SIG-M5 treated with dmso at 0.1 percent for 504 hours (cell line): Measurements from ENCODE around the gene NAGK.
"Not testable (repeated sequence)": the region's sequence is repeated elsewhere in the genome, so short reads cannot be mapped to it uniquely, and the experiment has no call there.

Experiments used
- DNase-seq: peaks from one replicate; lab custom pipeline; 2025; ENCODE audit not compliant: unreplicated experiment; lab: John Stamatoyannopoulos, UW

The NAGK gene

DNA sequence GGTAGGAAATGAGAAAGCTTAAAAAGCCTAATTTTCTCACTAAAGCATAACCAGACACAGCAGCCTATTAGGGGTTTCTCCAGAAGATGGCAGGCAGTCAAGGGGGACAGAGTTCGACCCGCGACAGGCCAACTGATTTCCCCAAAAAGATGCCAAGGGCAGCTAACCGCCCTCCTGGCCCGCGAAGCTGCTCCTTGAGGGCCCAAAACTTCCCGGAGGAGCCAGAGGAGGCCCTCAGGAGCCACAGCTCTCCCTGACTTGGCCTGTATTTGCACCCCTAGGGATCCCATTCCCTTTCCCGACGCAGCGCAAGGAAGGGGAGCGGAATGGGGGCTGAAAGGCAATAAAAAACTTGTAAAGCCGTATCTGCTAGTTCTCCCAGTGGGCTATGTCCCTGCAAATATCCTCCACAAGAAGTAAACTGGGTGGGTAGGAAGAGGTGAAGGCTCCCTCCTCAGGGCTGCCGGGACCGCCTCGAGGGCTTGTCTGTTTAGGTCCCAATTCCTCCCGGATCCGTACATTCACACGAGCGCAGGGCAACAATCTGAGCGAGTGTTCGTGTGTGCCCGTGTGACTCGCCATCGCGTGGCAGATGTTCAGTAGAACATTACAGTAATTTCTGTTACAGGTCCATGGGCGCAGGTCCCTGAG, 756 bp upstream of the NAGK start:
- no peak for DNase-seq

DNA sequence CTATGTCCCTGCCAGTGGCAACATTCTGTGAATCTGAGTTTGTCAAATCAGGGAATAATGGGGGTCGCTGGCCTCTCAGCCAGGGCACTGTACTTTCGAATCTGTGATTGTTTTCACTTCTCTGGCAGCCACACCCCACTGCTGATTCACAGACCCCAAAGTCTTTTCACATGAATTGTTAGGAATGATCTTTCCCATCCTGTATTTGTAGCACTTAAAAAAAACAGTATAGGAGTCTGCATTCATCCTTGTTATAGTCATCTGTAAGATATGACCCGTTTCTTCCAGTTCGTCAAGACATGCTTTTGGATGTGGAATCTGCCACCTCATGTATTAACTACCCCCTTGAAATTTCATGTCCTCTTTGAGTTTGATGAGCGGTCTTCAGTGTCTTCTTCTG, 928 bp downstream of the NAGK start:
- no peak for DNase-seq

DNA sequence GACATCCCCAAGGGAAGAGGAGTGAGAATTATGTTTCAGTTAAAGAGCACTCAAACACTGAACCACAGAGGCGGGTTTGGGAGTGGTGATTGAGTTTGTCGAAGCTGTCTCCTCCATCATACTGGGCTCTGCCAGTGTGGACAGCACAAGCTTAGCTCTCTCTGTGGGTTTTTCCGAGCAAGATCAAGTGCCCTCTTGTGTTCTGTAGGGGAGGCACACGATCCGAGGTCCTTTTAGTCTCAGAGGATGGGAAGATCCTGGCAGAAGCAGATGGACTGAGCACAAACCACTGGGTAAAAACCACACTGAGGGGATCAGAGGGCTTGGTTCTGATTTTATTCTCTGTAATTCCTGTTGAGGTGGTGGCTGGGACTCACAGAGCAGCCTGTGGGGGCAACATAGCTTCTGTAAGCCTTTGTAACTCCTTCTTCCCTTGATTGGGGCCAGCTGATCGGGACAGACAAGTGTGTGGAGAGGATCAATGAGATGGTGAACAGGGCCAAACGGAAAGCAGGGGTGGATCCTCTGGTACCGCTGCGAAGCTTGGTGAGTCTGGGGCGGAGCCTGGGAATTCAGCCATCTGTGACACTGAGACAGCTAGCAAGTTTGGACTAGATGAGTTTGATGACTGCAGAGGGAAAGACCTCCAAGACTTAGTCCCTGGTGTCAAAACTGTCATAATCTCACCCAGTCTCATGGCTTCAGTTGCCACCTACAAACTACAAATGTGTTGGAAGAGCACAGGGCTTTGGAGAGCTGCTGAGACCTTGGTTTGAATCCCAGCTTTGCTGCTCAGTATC, 2.0 kb downstream of the NAGK start:
- peak; percentile 62 for DNase-seq

DNA sequence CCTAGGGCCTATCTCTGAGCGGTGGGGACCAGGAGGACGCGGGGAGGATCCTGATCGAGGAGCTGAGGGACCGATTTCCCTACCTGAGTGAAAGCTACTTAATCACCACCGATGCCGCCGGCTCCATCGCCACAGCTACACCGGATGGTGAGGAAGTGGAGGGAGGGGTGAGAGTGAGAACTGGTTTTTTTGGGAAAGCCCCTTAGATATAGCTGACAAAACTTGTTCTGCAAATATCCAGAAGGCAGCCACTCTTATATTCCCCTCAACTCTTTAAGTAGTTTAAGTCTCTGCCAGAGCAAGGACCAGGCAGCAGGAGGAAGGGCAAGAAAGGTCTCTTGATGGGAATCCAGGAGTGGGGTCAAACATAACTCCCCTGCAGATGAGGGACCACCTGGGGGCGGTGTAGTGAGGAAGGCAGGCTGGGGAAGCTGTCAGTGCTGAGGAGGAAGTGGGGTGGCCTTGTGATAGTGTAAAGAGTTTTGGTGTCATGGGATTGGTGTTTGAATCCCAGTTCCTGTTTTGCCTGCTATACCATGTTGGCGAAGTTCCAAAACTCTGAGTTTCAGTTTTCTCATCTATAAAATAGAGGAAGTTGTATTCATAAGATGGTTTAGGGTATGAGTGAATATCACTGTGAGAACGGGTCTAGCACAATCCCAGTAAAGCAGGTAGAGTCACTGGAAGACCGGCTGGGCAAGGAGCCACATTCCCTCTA, 3.4 kb downstream of the NAGK start:
- DNase-seq = peak; percentile 97

DNA sequence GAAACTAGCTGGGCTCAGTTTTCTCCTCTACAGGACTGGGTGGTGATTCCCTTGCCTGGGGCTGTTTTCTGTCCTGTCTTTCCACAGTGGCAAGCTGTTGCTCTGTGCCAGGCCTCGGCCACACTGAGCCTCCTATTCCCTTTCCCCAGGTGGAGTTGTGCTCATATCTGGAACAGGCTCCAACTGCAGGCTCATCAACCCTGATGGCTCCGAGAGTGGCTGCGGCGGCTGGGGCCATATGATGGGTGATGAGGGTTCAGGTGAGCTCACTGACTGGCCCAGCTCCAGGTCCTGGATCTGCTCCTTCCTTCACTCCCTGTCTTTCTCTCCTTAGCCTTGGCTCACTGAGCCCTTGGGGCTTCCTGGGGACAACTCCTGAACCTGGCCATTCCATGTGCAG, 4.0 kb downstream of the NAGK start:
- no peak for DNase-seq

DNA sequence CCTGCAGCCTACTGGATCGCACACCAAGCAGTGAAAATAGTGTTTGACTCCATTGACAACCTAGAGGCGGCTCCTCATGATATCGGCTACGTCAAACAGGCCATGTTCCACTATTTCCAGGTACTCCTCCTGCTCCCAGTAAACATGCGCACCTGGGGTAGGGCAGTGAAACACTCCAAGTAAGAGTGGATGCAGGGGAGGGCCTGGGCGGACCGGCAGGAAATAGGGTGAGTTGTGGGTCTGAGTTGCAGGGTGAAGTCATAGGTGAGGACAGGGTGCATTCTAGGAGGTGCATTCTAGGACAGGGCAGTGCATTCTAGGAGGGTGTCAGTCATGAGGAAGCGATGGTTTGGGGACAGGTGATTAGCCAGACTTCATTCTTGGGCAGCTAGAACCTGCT, 5.0 kb downstream of the NAGK start:
- no peak for DNase-seq

DNA sequence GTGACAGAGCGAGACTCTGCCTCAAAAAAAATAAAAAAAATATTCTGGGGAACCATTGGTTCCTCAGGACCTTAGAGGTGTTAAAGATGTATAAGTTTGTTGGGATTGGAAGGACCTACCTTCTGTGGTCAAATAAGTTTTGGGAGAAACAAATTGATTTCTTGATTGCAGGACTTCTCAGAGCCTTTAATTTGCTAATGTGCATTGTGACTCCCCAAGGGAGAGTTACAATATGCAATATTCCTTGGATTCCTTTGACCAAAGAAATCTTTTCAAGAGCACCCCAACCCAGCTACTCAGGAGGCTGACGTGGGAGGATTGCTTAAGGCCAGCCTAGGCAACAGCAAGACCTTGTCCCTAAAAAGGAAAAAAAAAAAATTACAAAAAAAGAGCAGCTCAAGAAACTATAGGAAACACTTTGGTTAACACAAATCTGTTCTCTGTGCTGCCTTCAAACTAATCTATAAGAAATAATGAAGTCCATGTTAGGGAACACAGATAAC, 6.5 kb downstream of the NAGK start:
- no peak for DNase-seq

DNA sequence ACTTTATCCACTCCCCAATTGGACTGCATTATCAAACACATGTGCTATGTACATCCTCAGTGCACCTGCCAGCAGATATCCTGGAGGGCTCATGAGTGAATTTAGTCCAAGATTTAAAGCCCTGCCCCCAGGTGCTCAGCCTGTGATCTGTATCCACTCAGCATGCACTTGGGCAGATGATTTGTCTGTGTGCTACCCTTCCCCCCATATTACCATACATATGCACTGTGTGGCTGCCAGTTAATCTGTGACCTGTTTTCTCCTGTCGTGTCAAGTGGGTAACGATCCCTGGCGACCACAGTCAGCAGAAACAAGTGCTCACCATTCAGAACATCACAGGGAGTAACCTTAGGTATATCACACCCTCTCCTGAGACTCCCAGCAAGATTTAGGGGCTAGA, 10.2 kb downstream of the NAGK start:
- DNase-seq = no peak

DNA sequence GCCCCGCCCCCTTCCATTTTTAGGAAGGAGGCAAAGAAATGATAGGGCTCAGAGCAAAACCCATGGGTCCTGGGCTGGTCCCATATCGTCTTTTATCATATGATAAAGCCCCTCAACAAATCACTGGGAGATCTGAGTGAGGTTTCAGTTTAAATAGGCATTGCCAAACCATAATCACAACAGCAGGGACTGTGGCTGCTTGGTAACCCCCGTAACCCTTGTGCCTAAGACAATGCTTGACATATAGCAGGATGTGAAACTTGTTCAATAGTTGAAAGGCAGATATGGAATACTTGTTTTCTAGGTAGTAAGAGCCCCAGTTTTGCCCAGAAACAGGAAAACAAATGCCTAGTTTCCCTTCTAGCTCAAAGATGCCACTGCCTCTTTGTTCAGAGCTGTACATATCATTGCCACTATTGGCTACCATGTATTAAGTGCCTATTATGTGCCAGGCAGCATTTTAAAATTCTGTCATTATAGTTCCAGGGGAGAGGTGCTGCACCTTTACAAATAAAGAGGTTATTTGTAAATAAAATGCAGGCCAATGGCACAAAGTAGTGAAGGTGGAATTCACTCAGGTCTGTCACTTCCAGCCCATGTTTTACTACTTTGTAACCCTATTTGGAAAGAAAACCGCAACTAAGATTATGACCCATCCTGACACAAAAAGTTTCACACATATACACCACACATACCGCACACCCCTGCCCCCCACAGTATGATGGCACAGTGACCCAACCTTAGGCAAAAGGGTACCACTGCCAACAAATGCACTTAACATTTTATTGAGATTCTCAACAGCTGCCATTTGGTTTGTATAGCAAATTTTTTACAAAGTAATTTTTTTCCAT, 14.2 kb downstream of the NAGK start:
- peak; percentile 17 for DNase-seq

DNA sequence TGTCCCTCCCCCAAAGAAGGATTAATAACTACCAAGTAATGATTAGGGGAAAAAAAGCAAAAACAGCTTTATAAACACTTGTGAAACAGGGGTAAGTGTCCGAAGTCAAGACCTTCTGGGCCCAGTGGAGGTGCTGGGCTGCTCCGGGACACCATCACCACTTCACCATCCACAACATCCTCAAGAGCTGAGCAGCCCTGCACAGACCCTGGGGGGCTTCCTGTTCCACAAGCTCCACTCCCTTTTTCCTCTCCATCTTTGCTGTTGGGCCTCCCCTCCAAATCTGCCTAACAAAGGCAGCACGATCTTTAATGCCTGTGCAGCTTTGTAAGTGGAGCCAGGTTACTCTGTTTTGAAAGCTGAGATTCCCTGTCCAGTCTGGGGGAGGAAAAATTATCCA, 14.8 kb downstream of the NAGK start:
- not testable (repeated sequence) for DNase-seq

DNA sequence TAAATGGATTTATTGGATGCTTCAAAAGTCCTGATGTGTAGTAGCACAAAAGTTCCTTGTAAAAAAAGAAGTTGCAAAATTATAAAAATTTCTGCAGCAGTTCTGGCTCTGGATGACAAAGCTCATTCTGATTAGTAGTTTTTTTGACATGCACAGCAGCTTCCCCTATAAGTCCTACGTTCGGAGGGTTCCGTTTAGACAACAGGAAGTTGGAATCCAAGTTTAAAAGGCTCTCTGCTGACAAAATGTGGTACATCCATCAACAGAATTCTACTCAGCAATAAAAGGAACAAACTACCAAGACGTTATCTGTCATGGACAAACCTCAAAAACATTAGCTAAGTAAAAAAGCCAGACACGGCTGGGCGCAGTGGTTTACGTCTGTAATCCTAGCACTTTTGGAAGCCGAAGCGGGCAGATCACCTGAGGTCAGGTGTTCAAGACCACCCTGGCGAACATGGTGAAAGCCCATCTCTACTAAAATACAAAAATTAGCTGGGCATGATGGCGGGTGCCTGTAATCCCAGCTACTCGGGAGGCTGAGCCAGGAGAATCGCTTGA, 15.4 kb downstream of the NAGK start:
- DNase-seq = not testable (repeated sequence)

DNA sequence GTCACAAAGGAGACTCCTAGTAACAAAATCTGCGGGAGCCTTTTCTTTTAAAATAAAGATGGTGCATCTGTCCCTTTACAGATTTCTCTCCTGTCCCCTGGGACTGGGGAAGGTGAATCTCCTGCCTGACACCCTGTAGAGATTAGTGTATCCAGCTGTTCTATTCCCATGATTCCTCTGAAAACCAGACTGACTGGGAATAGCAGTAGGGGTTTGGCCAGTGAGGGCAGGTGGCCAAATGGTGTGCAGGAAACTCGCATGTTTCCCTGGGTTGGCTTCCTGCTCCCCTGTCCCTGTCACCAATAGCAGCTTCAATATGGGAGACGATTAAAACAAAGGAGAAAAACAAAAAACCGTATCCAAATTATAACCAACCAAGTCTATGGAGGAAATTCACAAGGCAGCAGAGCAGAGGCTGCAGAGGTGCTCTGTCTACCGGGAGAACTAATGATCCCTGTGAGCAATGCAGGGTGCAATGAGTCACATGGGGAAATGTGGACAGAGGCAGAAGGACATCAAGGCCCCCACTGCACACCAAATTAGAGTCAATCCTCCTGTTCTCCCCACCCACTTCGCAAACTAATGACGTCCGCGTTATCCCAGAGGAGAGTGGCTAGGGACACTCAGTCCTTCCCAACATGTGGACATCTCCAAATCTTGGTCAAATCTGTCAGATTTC, 17.0 kb downstream of the NAGK start:
- DNase-seq = not testable (repeated sequence)

DNA sequence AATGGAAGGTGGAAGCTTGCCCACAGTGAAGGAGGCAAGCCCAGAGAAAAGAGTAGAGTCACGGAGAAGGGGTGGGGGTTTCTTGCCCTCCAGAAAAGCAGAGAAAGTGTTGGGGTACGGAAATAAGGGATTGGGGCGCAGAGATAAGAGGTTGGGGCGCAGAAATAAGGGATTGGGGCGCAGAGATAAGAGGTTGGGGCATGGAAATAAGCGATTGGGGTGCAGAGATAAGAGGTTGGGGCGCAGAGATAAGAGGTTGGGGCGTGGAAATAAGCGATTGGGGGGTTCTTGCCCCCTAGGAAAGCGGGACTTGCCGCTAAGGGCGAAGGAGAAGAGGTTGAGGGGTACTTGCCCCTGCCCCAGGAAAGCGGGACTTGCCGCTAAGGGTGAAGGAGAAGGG, 21.0 kb downstream of the NAGK start:
- DNase-seq = not testable (repeated sequence)

DNA sequence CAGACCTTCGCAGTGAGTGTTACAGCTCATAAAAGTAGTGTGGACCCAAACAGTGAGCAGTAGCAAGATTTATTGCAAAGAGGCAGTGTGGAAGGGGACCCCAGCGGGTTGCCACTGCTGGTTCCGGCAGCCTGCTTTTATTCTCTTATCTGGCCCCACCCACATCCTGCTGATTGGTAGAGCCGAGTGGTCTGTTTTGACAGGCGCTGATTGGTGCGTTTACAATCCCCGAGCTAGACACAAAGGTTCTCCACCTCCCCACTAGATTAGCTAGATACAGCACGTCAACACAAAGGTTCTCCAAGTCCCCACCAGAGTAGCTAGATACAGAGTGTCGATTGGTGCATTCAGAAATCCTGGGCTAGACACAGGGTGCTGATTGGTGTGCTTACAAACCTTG, 23.4 kb downstream of the NAGK start:
- DNase-seq = not testable (repeated sequence)

DNA sequence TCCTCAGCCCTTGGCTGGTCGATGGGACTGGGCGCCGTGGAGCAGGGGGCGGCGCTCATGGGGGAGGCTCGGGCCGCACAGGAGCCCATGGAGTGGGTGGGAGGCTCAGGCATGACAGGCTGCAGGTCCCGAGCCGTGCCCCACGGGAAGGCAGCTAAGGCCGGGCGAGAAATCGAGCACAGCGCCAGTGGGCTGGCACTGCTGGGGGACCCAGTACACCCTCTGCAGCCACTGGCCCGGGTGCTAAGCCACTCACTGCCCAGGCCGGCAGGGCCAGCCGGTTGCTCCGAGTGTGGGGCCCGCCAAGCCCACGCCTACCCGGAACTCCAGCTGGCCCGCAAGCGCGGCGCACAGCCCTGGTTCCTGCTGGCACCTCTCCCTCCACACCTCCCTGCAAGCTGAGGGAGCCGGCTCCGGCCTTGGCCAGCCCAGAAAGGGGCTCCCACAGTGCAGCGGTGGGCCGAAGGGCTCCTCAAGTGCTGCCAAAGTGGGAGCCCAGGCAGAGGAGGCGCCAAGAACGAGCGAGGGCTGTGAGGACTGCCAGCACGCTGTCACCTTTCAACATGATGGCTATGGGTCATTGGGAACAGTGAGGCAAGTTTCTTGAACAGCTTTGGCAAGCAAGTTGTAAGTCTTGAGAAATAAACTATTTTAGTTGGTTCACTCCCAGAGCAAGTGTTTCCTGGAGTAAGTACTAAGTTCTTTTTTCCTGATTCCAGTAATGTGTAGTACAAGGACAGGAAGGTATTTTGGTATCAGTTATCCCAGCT, 24.2 kb downstream of the NAGK start:
- DNase-seq = not testable (repeated sequence)

DNA sequence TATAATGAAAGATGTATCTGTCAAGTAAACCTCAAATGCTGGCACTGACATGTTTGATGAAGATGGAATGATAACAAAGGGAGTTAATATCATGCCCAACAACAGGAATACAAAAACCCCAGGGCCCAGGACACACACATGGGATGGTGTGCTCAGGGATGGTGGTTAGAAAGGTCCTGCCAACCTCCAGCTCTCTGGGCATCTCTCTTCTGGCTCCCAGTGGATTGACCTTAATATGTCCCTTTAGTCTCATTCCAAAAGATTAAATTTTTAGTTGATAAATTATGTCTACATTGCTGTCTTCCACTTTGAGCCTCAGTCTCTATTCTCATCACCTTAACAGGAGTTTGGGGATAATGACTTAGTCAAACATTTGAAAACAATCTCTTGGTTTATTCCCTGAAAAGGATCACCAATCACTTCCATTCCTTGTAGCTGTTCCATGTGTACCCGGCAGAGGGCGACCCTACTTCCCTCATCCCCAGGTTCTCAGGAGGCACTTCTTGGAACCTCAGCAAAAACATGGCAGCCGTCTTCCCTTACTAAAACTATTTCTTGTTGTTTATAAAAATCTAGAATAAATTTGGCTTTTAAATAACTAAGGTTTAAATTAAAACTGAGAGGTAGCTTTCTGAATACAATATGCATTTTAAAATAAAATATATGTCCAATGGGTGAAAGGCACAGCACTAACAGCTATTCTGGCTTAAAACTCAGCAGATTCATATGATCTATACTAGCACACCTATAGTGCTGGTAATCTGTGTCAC, 31.9 kb downstream of the NAGK start:
- DNase-seq = peak; percentile 59

DNA sequence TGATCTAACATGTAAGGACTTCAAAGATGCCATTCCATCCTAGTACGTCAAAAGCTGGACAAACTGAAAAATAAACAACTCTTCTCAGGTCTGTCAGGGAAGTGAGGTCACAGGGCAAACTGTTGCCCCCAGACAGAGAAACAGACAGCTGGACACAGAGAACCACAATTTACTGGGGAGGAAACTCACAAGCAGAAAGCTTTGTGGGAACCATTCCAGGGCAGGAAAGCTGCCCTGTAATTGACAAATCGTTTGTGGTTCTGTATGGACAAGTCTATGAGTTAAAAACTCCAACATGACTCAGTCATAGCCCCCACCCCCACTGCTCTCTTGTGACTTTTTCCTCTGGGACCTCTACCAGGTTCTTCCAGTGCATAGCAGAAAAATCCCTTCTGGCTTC, 33.2 kb downstream of the NAGK start:
- DNase-seq = no peak

DNA sequence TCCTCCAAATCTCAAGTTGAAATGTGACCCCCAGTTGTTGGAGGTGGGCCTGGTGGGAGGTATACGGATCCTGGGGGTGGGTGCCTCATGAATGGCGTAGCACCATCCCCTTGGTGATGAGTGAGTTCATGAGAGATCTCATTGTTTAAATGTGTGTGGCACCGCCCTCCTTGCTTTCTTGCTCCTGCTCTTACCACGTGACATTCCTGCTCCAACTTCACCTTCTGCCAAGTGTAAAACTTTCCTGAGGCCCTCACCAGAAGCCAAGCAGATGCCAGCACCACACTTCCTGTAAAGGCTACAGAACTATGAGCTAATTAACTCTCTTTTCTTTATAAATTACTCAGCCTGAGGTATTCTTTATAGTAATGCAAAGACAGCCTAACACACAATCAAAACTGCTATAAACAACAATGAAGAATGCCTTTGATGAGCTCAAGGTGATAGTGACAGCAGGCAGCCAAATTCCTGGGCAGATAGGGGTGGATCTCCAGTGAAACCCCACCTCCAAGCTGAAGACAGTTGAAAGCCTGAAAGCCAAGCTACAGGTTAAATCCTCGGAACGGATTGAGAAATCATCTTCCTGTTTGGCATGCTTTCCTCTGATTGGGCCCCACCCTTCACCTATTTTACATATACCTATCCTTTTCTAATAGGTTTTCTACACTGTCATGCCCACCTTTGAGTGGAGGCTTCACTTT, 34.7 kb downstream of the NAGK start:
- DNase-seq = no peak
